Stimulated activated CD8-positive, alpha-beta memory T cell treated with anti-CD3 and anti-CD28 coated beads, Interleukin-2, amount 100 ng/mL, for 48 hours (primary cell): ENCODE measurements around the gene SLC6A9.

Experiments used
- DNase-seq, 2 donors: peaks; one replicate each; pipeline ENCODE4 v3.0.0-alpha.2; 2020; ENCODE audit warnings: low read depth in 2 of 2

SLC6A9 gene

GRCh38 chr1:44031252-44032169, at the start of gene SLC6A9:
Gene SLC6A9, minus strand, starts transcription at chr1:44031462. Its CDS starts 7,185 bp downstream, at chr1:44024277.
- DNase-seq, result peak in 1 of 2 donors; percentile 22

GRCh38 chr1:44079566-44079965, 48.3 kb upstream of the SLC6A9 start:
- no peak for DNase-seq

DNA sequence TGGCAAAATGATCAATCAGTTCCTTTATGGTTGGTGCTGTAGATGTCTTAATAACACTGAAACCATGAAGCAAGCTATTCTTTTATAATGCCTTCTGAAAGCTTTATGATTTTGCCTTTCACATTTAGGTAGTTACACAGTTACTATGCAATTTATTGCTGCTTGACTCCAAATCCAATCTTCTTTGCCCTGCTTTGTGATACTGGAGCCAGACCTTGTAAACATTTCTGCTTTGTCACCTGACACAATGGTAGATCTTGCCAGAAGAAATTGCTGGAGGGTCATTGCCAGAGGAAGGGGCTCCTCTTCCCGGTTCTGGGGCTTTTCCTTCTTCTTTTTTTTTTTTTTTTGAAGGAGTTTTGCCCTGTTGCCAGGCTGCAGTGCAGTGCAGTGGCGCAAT, 46.8 kb upstream of the SLC6A9 start:
- DNase-seq, result no peak

DNA sequence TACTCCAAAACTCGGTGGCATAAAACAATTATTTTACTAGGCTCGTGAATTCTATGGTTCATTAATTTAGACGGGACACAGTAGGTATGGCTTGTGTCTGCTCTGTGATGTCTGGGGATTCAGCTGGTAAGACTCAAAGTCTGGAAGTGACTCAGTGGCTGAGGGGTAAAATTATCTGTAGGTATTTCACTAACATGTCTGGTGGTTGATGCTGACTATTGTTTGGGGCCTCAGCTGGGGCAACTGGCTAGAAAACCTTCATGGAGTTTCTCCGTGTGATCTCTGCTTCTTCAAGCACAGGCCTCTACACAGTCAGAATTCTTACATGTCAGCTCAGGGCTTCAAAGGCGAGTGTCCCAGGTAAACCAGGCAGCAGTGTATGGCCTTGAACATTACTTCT, 46.2 kb upstream of the SLC6A9 start:
- DNase-seq, result no peak

GRCh38 chr1:44076066-44076465, 44.8 kb upstream of the SLC6A9 start:
- no peak for DNase-seq

GRCh38 chr1:44074415-44074814, 43.2 kb upstream of the SLC6A9 start:
- DNase-seq, result no peak

DNA sequence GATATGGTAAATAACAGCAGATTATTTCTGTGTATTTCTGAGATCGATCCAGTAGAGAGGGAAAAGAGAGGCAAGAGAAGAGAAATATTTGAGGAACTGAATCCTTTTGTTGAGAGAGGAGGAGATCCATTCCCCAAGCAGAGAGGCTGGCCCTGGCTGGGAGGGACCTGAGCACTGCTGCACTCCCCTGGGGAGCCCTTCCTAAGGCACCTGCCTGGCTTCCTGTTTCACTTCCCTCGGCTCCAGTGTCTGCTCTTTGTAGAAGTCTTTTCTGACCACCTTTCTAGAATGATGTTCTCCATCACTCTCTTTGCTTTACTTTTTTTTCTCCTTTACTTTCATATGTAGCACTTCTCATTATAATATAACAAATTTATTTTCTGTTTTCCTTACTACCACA, 42.3 kb upstream of the SLC6A9 start:
- no peak for DNase-seq

- DNase-seq, result no peak
Measured at GRCh38 chr1:44072821-44073220, 41.6 kb upstream of the SLC6A9 start.

- no peak for DNase-seq
Measured at GRCh38 chr1:44072204-44072603, 40.9 kb upstream of the SLC6A9 start.

- DNase-seq, result no peak
Measured at GRCh38 chr1:44071461-44071860, 40.2 kb upstream of the SLC6A9 start.

- no peak for DNase-seq
Measured at GRCh38 chr1:44068442-44068921, 37.2 kb upstream of the SLC6A9 start.

DNA sequence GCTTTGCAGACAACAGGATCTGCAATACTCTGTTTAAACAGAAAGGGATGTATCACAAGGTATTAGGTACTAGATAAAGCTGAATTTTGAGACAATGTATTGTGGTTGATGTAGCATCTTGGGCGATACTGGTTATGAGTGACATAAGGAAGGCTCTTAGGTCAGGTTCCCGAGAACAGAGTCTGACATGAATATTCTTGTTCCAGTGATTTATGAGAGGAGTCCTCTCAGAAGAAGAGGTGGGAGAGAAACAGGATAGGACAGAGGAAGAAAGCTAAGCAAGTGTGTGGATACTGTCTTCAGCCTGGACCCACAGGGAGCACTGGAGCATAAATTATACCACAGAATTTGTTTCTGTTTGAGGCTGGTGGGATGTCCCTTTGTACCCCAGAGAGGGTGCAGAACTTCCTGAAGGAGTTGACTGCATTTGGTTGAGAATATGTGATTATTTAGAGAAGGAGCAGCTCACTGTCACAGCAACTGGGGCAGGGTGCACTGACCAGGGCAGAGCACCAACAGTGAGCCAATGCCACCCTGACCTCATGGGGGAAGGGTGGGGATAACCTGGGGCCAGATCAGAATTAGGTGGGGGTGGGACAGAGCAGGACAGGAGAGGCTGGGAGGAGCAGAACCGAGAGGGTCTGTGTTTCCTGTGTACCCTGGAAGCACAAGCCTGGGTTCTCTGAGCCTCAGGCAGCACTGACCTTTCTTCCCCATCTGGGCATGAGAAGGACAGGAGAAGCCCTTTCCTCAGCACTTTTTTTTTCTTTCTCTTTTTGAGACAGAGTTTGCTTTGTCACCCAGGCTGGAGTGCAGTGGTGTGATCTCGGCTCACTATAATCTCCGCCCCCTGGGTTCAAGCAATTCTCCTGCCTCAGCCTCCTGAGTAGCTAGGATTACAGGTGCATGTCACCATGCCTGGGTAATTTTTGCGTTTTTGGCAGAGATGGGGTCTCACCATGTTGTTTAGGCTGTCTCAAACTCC, 36.3 kb upstream of the SLC6A9 start:
- DNase-seq, result no peak

- DNase-seq, result no peak
Measured at GRCh38 chr1:44062656-44063179, 31.5 kb upstream of the SLC6A9 start.

GRCh38 chr1:44061857-44062256, 30.6 kb upstream of the SLC6A9 start:
- DNase-seq, result no peak

GRCh38 chr1:44060830-44061267, 29.6 kb upstream of the SLC6A9 start:
- DNase-seq, result no peak

GRCh38 chr1:44059664-44060355, 28.5 kb upstream of the SLC6A9 start:
- DNase-seq, result no peak

DNA sequence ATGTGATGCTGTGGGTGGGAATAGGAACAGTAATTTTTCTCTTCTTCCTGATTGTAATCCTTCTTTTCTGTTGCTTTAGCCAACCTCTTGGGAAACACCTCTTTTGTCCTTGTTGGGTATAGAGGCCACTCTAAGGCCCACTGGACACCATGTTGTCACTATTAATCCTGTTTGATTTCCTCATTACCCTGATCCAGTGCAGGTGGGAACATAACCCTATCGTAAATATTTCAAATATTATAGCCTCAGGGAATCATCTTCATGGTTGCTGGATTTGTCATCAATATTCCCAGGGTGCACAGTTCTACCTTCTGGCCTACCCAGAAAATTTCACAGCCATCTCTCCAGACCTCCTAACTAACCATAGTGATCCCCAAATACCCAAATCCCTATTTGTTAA, 27.9 kb upstream of the SLC6A9 start:
- no peak for DNase-seq

- DNase-seq, result no peak
Measured at GRCh38 chr1:44057293-44057692, 26.0 kb upstream of the SLC6A9 start.

DNA sequence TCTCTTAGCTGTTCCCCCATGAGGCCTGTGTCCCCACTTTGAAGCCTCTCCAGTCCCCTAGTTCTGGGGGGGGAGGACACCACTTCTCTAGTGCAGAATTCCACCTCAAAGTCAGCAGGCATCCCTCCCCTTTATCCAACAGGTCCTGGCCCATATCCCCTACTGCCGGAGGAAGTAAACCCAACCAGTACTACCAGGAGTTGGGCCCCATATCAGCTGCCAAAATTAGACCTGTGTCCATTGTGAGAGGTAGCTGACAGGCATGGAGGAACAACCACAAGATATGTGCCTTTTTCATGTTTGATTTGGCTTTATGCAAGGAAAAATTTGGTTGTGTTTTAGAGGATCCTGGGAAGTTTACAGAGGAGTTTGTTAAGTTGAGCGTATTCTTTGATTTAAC, 22.1 kb upstream of the SLC6A9 start:
- DNase-seq, result no peak

DNA sequence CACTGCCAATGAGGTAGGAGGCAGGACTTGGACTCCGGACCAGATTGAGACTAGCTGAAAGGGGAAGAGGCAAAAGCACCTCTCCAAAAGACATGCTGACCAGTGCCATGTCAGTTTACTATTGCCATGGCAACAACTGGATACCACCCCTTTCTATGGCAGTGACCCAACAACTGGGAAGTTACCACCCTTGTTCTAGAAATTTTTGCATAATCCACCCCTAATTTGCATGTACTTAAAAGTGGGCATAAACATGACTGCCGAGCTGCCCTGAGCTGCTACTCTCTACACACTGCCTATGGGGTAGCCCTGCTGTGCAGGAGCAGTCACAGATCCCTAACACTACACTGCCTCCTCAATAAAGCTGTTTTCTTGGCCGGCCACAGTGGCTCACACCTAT, 19.0 kb upstream of the SLC6A9 start:
- DNase-seq, result no peak

GRCh38 chr1:44049839-44050238, 18.6 kb upstream of the SLC6A9 start:
- no peak for DNase-seq
